HUES6 (cell line): ENCODE measurements around the gene KLF11.
"Not testable (repeated sequence)": the region's sequence is repeated elsewhere in the genome, so short reads cannot be mapped to it uniquely, and the experiment has no call there.

Experiments used
- H3K27ac ChIP-seq: 2 replicates; pipeline ENCODE4 v1.7.0; 2013; ENCODE audit warnings: low read depth, mild to moderate bottlenecking, low read length, inconsistent platforms
- H3K27me3 ChIP-seq: 2 replicates; pipeline ENCODE4 v1.6.1; 2013; ENCODE audit warnings: low read length; ENCODE audit not compliant: control insufficient read depth, insufficient read depth
- H3K36me3 ChIP-seq: 2 replicates; pipeline ENCODE4 v1.6.1; 2013; ENCODE audit warnings: low read length; ENCODE audit not compliant: control insufficient read depth, insufficient read depth
- H3K4me1 ChIP-seq: 2 replicates; pipeline ENCODE4 v1.6.1; 2013; ENCODE audit warnings: low read length; ENCODE audit not compliant: control insufficient read depth, insufficient read depth
- H3K4me3 ChIP-seq: 2 replicates; pipeline ENCODE4 v1.5.1; 2013; ENCODE audit warnings: low read depth, low read length
- H3K9ac ChIP-seq: one replicate; pipeline ENCODE4 v1.6.1; 2013; ENCODE audit warnings: mild to moderate bottlenecking, low read length
- H3K9me3 ChIP-seq: 2 replicates; pipeline ENCODE4 v1.6.1; 2013; ENCODE audit warnings: low read depth, low read length; ENCODE audit not compliant: control insufficient read depth, insufficient read depth

Gene KLF11

DNA sequence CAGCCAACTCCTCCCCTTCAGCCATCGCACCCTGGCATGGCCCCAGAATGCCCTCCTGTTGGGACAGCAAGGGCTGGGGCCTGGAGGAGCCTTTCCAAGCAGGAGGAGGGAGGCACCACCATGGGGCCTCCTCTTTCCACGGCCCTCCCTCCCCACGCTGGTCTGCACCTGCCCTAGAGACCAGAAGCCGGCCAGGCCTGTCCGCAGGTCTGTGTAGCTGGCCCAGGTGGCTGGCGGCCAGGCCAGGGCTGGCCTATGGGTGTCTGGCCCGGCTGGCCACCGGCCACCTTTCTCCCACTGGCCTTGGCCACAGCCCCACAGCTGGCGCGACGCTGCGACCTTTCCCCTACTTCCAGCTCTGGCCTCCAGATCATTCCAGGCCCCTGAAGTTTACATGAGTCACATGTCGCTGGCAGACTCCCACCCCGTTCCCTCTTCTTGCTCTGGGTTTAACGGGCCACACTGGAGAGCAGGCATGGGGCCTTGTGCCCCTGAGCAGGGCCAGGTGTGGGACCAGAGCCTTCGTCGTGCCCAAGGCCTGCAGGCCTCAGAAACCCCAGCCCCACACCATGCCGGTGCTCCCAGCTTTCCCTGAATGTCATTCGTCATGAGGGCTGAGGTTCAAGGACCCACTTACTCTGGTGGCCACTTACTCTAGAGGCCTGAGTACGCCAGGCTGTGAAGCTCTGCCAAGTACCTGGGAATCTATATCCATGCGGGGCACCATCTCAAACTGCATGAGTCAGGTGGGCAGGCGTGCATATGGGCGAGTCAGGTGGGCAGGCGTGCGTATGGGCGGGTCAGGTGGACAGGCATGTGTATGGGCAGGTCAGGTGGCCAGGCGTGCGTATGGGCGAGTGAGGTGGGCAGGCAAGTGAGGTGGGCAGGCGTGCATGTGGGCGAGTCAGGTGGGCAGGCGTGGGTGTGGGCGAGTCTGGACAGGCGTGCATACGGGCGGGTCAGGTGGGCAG is 33.3 kb upstream of the KLF11 start:
- no peak overlapping the region for H3K4me3 ChIP-seq
- no peaks in the 10 kb centered on the region for H3K36me3 ChIP-seq
- H3K27me3 ChIP-seq, result no peaks in the 10 kb centered on the region
- H3K4me1 ChIP-seq, result peaks cover 3% of the 10 kb centered on the region; the same call in 1 of the 2 replicates
- no peak overlapping the region for H3K9ac ChIP-seq
- H3K9me3 ChIP-seq, result 0 out of 2 replicates have a peak, but pooled peaks cover 2% of the 10 kb centered on the region
- no peak overlapping the region for H3K27ac ChIP-seq

DNA sequence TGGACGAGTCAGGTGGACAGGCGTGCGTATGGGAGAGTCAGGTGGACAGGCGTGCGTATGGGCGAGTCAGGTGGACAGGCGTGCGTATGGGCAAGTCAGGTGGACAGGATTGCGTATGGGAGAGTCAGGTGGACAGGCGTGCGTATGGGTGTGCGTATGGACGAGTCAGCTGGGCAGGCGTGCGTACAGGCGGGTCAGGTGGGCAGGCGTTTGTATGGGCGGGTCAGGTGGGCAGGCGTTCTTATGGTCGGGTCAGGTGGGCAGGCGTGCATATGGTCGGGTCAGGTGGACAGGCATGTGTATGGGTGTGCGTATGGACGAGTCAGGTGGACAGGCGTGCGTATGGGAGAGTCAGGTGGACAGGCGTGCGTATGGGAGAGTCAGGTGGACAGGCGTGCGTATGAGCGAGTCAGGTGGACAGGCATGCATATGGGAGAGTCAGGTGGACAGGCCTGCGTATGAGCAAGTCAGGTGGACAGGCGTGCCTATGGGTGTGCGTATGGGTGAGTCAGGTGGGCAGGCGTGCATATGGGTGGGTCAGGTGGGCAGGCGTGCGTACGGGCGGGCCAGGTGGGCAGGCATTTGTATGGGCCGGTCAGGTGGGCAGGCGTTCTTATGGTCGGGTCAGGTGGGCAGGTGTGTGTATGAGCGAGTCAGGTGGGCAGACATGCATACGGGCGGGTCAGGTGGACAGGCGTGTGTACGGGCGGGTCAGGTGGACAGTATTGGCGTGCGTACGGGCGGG is 32.3 kb upstream of the KLF11 start:
- not testable (repeated sequence) for H3K36me3 ChIP-seq, H3K9me3 ChIP-seq, H3K27ac ChIP-seq, H3K27me3 ChIP-seq, H3K9ac ChIP-seq, H3K4me3 ChIP-seq, H3K4me1 ChIP-seq

DNA sequence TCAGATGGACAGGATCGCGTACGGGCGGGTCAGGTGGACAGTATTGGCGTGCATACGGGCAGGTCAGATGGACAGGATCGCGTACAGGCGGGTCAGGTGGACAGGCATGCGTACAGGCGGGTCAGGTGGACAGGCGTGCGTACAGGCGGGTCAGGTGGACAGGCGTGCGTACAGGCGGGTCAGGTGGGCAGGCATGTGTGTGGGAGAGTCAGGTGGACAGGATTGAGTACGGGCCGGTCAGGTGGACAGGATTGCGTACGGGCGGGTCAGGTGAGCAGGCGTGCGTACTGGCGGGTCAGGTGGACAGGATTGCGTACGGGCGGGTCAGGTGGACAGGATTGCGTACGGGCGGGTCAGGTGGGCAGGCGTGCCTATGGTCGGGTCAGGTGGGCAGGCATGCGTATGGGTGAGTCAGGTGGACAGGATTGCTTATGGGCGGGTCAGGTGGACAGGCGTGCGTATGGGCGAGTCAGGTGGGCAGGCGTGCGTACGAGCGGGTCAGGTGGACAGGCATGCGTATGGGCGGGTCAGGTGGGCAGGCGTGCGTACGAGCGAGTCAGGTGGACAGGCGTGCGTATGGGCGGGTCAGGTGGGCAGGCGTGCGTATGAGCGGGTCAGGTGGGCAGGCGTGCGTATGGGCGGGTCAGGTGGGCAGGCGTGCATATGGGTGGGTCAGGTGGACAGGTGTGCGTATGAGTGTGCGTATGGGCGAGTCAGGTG is 31.6 kb upstream of the KLF11 start:
- H3K9me3 ChIP-seq, H3K36me3 ChIP-seq, H3K4me3 ChIP-seq, H3K27ac ChIP-seq, H3K4me1 ChIP-seq, H3K9ac ChIP-seq, H3K27me3 ChIP-seq: not testable (repeated sequence)

DNA sequence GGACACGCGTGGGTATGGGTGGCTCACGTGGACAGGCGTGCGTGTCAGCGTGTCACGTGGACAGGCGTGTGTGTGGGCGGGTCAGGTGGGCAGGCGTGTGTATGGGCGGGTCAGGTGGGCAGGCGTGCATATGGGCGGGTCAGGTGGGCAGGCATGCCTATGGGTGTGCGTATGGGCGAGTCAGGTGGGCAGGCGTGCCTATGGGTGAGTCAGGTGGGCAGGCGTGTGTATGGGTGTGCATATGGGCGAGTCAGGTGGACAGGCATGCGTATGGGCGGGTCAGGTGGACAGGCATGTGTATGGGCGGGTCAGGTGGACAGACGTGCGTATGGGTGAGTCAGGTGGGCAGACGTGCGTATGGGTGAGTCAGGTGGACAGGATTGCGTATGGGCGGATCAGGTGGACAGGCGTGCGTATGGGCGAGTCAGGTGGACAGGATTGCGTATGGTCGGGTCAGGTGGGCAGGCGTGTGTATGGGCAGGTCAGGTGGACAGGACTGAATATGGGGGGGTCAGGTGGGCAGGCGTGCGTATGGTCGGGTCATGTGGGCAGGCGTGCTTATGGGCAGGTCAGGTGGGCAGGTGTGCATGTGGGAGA is 30.9 kb upstream of the KLF11 start:
- not testable (repeated sequence) for H3K27me3 ChIP-seq, H3K9me3 ChIP-seq, H3K36me3 ChIP-seq

GRCh38 chr2:10012963-10013461 is 30.3 kb upstream of the KLF11 start:
- H3K4me1 ChIP-seq, result no peaks in the 10 kb centered on the region
- H3K4me3 ChIP-seq, result no peak overlapping the region
- no peaks in the 10 kb centered on the region for H3K27me3 ChIP-seq
- no peaks in the 10 kb centered on the region for H3K36me3 ChIP-seq
- no peaks in the 10 kb centered on the region for H3K9me3 ChIP-seq
- no peak overlapping the region for H3K27ac ChIP-seq
- H3K9ac ChIP-seq, result no peak overlapping the region

More for the DNA sequence above, 30.9 kb upstream of the KLF11 start:
- not testable (repeated sequence) for H3K27ac ChIP-seq, H3K9ac ChIP-seq, H3K4me3 ChIP-seq, H3K4me1 ChIP-seq

- H3K9me3 ChIP-seq, H3K27ac ChIP-seq, H3K27me3 ChIP-seq, H3K36me3 ChIP-seq, H3K9ac ChIP-seq, H3K4me1 ChIP-seq, H3K4me3 ChIP-seq: not testable (repeated sequence)
These were observed 29.5 kb upstream of the KLF11 start for GRCh38 chr2:10013651-10014417.

DNA sequence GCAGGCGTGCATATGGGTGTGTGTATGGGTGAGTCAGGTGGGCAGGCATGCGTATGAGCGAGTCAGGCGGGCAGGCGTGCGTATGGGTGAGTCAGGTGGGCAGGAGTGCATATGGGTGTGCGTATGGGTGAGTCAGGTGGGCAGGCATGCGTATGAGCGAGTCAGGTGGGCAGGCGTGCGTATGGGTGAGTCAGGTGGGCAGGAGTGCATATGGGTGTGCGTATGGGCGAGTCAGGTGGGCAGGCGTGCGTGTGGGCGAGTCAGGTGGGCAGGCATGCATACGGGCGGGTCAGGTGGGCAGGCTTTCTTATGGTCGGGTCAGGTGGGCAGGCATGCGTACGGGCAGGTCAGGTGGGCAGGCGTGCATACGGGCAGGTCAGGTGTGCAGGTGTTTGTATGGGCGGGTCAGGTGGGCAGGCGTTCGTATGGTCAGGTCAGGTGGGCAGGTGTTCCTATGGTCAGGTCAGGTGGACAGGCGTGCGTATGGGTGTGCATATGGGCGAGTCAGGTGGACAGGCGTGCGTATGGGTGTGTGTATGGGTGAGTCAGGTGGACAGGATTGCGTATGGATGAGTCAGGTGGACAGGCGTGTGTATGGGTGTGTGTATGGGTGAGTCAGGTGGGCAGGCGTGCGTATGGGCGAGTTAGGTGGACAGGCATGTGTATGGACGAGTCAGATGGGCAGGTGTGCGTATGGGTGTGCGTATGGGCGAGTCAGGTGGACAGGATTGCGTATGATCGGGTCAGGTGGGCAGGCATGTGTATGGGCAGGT is 28.7 kb upstream of the KLF11 start:
- H3K27ac ChIP-seq, result no peak overlapping the region
- H3K27me3 ChIP-seq, result no peaks in the 10 kb centered on the region
- H3K36me3 ChIP-seq, result no peaks in the 10 kb centered on the region
- H3K4me1 ChIP-seq, result no peaks in the 10 kb centered on the region
- no peaks in the 10 kb centered on the region for H3K9me3 ChIP-seq
- H3K9ac ChIP-seq, result no peak overlapping the region
- H3K4me3 ChIP-seq, result no peak overlapping the region

GRCh38 chr2:10015376-10015989 is 27.9 kb upstream of the KLF11 start:
- not testable (repeated sequence) for H3K27me3 ChIP-seq, H3K9me3 ChIP-seq, H3K4me1 ChIP-seq, H3K36me3 ChIP-seq, H3K9ac ChIP-seq, H3K27ac ChIP-seq, H3K4me3 ChIP-seq

GRCh38 chr2:10016001-10016801 is 27.1 kb upstream of the KLF11 start:
- H3K4me3 ChIP-seq, result no peak overlapping the region
- H3K9ac ChIP-seq, result no peak overlapping the region
- no peaks in the 10 kb centered on the region for H3K9me3 ChIP-seq
- H3K27ac ChIP-seq, result no peak overlapping the region
- no peaks in the 10 kb centered on the region for H3K4me1 ChIP-seq
- H3K27me3 ChIP-seq, result no peaks in the 10 kb centered on the region
- no peaks in the 10 kb centered on the region for H3K36me3 ChIP-seq
